DMS153 treated with DMSO at 0.1 percent for 48 hours (cell line): ENCODE measurements around the gene ARF1.

Source experiments
- DNase-seq: peaks from one replicate; lab custom pipeline; 2025; ENCODE audit not compliant: unreplicated experiment; lab: John Stamatoyannopoulos, UW

Gene ARF1

DNA sequence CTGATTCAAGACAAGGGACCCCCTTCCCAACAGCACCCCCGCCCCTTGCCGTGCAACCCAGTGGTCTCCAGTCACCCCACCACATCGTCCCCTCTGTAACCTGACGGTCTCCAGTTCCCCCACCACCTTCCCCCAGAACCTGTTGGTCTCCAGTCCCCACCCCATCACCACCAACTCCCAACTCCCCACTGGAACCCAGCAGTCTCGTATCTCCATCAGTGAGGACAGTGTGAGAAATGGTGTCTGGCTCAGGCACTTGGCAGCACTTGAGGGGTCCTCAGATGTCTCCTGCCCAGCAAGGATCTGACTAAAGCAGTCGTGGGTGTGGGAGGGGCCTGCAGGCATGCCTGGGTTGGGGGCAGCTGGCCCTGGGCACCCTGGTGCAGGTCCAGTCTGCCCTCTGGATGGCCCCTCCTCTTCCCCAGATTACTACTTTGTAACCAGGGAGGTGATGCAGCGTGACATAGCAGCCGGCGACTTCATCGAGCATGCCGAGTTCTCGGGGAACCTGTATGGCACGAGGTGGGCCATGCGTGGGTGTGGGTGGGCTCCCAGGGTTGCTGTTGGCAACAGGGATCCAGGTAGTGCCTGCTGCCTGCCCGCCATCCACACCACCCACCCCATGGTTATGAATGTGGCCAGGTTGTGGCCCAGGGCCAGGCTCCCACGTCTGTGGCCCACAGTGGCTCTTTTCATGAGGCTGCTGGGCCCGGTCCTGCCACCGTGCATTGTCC is 64.1 kb downstream of the ARF1 start:
- DNase-seq, result no peak

DNA sequence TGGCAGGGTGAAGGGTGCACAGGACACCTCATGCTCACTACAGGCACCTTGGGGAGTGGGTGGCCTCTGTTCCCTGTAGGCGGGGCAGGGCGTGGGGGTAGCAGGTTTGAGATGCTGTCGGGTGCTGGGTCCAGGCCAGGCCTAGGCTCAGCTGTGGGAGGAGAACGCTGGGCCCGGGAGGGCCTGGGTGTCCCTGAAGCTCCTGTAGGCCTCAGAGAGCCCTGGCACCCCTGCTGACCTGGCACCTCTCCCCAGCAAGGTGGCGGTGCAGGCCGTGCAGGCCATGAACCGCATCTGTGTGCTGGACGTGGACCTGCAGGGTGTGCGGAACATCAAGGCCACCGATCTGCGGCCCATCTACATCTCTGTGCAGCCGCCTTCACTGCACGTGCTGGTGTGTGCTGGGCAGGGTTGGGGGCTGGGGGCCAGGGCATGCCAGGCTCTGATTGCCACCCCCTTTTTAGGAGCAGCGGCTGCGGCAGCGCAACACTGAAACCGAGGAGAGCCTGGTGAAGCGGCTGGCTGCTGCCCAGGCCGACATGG is 64.7 kb downstream of the ARF1 start:
- DNase-seq, result no peak

- DNase-seq, result no peak
Observed at GRCh38 chr1:228147768-228148167, 65.3 kb downstream of the ARF1 start.

DNA sequence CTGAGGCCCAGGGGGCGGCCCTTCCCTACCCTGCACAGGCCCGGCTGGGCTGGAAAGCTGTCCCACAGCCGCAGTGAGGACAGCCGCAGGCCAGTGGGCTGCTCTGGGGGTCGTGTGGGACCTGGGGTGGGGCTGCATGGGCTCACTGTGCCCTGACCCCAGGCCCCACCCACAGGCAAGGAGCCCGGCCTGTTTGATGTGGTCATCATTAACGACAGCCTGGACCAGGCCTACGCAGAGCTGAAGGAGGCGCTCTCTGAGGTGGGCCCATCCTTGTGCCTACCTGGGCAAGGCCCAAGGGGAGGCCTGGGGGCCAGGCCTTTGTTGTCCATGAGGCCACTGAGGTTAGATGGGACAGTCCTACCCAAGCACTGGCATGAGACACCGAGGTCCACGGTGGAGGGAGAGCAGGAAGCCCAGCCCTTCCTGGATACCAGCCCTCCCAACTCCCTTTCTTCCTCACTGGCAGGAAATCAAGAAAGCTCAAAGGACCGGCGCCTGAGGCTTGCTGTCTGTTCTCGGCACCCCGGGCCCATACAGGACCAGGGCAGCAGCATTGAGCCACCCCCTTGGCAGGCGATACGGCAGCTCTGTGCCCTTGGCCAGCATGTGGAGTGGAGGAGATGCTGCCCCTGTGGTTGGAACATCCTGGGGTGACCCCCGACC is 65.8 kb downstream of the ARF1 start:
- DNase-seq, result no peak
